HepG2 (cell line): ENCODE results near the gene ACAT2. TPM values are rescaled to one million over a fixed set of nuclear protein-coding genes. Genes with fewer than 3 reads are reported as not detected.

ENCODE experiments used
- KAT2B ChIP-seq: fragments of 150-350 bp; IDR thresholded peaks from 2 replicates; pipeline ENCODE4 v1.6.1; 2014; ENCODE audit warnings: low read depth, low read length, borderline replicate concordance
- MEIS1 ChIP-seq: sonication (generic); formaldehyde crosslinking; IDR thresholded peaks from 2 replicates; pipeline ENCODE4 v1.9.0; 2021; ENCODE audit warnings: mild to moderate bottlenecking, missing genetic modification reagents, moderate library complexity, borderline replicate concordance
- ONECUT2 ChIP-seq: sonication (generic); formaldehyde crosslinking; IDR thresholded peaks from 2 replicates; pipeline ENCODE4 v1.4.0; 2020; ENCODE audit warnings: missing genetic modification reagents
- SOX6 ChIP-seq, 2 experiments: fragments of 450-650 bp in 1 of 2; sonication (generic) in 1 of 2; formaldehyde crosslinking in 1 of 2; IDR thresholded peaks; 2 replicates each; pipeline versions ENCODE4 v1.4.0 to v1.6.1; 2017 to 2020; ENCODE audit warnings: antibody characterized with exemption in 1 of 2, mild to moderate bottlenecking in 1 of 2, missing genetic modification reagents in 1 of 2
- SUZ12 ChIP-seq: fragments of 150-350 bp; IDR thresholded peaks from 2 replicates; pipeline ENCODE4 v1.6.1; 2014; ENCODE audit warnings: low read depth, low read length
- ZNF446 ChIP-seq: sonication (generic); formaldehyde crosslinking; IDR thresholded peaks from 2 replicates; pipeline ENCODE4 v1.5.0; 2020; ENCODE audit warnings: mild to moderate bottlenecking, missing genetic modification reagents
- ZZZ3 ChIP-seq: sonication (generic); formaldehyde crosslinking; IDR thresholded peaks from 2 replicates; pipeline ENCODE4 v1.4.0; 2020; ENCODE audit warnings: missing genetic modification reagents, mild to moderate bottlenecking, borderline replicate concordance
- polyA plus RNA-seq, 8 experiments: library from polyadenylated mRNA; depleted of rRNA in 3 of 8; stranded (reverse) in 7 of 8; unstranded in 1 of 8; fragments of >200 nt; fragmentation: Illumina TruSeq in 4 of 8; extraction: Trizol in 4 of 8; gene quantifications; 2 replicates each; pipeline versions ENCODE4 v1.2.1 to v1.2.3, GENCODE V29; 2011 to 2016; ENCODE audit warnings: low read depth in 4 of 8, missing spikeins in 1 of 8, mixed read lengths in 1 of 8; ENCODE audit not compliant: insufficient read depth in 1 of 8
- total RNA-seq, 5 experiments: library from RNA; depleted of rRNA; stranded (reverse); fragments of >200 nt; fragmentation: Illumina TruSeq; extraction: Trizol; gene quantifications; 2 replicates each; pipeline ENCODE4 v1.2.3, GENCODE V29; 2016; ENCODE audit warnings: low read depth in 1 of 5
- TF ChIP-seq, protein P1 (sequence below): sonication (generic); formaldehyde crosslinking; IDR thresholded peaks from 2 replicates; pipeline ENCODE4 v1.8.0; 2022; ENCODE audit warnings: missing genetic modification reagents, mild to moderate bottlenecking, moderate library complexity, borderline replicate concordance
- TF ChIP-seq, protein P2 (sequence below): sonication (generic); formaldehyde crosslinking; conservative IDR thresholded peaks from 2 replicates; pipeline ENCODE4 v1.4.0; 2020; ENCODE audit warnings: missing genetic modification reagents
- TF ChIP-seq, protein P3 (sequence below): sonication (generic); formaldehyde crosslinking; IDR thresholded peaks from 2 replicates; pipeline ENCODE4 v1.5.1; 2020; ENCODE audit warnings: mild to moderate bottlenecking, missing genetic modification reagents
- TF ChIP-seq, protein P4 (sequence below): sonication (generic); formaldehyde crosslinking; IDR thresholded peaks from one replicate; pipeline ENCODE4 v1.5.1; 2020; ENCODE audit warnings: mild to moderate bottlenecking, missing genetic modification reagents; ENCODE audit errors: not compliant biosample characterization

The ACAT2 gene
- total and polyA plus RNA-seq, 2 of the 13 experiments (the other 11 are each of a cell fraction or from before 2014, with no cell fraction given), result 121 to 534 TPM

DNA sequence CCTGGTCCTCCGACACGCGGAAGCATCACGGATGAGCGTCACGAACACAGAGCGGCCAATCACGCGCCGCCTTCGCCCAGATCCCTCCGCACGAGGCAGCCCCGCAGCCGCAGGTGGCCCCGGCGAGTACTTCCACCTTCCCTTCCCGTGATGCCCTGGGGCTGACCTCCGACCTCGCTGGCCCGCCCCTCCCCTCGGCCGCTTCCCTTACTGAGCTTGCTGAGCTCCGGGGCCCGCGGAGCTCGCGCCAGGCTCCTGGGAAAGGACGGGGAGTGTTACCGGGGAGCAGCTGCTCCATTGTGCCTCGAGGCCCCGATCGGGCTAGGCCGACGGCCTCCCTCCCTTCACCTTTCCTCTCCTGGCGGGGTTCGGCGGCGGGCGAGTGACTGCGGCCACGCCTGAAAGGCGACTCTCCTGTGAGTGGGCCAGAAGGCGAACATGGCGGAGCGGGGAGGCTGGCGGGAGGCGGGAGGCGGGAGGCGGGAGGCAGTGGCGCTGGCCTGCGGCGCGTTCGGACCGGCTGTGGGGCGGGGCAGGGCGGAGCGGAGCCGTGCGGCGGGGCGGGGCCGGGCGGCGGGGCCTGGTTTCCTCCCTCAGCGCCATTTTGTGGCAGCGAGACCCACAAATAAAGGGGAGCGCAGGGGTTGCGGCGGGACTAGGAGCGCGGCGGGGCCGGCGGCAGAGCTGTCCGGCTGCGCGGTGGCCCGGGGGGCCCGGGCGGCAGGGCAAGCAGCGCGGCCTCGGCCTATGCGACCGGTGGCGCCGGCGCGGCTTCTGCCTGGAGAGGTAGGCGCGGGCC, 34.7 kb upstream of the ACAT2 start, which contains the start of gene WTAP (continued):
- TF ChIP-seq, protein P1, sequence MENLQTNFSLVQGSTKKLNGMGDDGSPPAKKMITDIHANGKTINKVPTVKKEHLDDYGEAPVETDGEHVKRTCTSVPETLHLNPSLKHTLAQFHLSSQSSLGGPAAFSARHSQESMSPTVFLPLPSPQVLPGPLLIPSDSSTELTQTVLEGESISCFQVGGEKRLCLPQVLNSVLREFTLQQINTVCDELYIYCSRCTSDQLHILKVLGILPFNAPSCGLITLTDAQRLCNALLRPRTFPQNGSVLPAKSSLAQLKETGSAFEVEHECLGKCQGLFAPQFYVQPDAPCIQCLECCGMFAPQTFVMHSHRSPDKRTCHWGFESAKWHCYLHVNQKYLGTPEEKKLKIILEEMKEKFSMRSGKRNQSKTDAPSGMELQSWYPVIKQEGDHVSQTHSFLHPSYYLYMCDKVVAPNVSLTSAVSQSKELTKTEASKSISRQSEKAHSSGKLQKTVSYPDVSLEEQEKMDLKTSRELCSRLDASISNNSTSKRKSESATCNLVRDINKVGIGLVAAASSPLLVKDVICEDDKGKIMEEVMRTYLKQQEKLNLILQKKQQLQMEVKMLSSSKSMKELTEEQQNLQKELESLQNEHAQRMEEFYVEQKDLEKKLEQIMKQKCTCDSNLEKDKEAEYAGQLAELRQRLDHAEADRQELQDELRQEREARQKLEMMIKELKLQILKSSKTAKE (CRISPR knock-in tag), result peak; percentile 72
- TF ChIP-seq MEIS1 (CRISPR knock-in tag) (peak; percentile 92), ONECUT2 (no peak), SOX6 (IDR thresholded peaks at IDR 0.05) (no peak), SOX6 (CRISPR knock-in tag; IDR thresholded peaks at IDR 0.05) (peak; percentile 95), ZZZ3 (peak; percentile 98), KAT2B (no peak), ZNF446 (peak; percentile 94), SUZ12 (peak; percentile 47; the same call in 1 of the 2 replicates)
- TF ChIP-seq, protein P2, sequence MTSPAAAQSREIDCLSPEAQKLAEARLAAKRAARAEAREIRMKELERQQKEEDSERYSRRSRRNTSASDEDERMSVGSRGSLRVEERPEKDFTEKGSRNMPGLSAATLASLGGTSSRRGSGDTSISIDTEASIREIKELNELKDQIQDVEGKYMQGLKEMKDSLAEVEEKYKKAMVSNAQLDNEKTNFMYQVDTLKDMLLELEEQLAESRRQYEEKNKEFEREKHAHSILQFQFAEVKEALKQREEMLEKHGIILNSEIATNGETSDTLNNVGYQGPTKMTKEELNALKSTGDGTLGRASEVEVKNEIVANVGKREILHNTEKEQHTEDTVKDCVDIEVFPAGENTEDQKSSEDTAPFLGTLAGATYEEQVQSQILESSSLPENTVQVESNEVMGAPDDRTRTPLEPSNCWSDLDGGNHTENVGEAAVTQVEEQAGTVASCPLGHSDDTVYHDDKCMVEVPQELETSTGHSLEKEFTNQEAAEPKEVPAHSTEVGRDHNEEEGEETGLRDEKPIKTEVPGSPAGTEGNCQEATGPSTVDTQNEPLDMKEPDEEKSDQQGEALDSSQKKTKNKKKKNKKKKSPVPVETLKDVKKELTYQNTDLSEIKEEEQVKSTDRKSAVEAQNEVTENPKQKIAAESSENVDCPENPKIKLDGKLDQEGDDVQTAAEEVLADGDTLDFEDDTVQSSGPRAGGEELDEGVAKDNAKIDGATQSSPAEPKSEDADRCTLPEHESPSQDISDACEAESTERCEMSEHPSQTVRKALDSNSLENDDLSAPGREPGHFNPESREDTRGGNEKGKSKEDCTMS (CRISPR knock-in tag), result no peak; the same call in 1 of the 2 replicates
- TF ChIP-seq, protein P3, sequence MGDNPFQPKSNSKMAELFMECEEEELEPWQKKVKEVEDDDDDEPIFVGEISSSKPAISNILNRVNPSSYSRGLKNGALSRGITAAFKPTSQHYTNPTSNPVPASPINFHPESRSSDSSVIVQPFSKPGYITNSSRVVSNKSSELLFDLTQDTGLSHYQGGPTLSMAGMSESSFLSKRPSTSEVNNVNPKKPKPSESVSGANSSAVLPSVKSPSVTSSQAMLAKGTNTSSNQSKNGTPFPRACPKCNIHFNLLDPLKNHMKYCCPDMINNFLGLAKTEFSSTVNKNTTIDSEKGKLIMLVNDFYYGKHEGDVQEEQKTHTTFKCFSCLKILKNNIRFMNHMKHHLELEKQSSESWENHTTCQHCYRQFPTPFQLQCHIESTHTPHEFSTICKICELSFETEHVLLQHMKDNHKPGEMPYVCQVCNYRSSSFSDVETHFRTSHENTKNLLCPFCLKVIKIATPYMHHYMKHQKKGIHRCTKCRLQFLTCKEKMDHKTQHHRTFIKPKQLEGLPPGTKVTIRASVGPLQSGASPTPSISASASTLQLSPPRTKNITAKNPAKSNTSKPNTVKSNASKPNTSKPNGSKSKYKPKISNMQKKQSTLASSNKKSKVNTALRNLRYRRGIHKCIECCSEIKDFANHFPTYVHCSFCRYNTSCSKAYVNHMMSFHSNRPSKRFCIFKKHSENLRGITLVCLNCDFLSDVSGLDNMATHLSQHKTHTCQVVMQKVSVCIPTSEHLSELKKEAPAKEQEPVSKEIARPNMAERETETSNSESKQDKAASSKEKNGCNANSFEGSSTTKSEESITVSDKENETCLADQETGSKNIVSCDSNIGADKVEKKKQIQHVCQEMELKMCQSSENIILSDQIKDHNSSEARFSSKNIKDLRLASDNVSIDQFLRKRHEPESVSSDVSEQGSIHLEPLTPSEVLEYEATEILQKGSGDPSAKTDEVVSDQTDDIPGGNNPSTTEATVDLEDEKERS (CRISPR knock-in tag), result peak; percentile 98
- TF ChIP-seq, protein P4, sequence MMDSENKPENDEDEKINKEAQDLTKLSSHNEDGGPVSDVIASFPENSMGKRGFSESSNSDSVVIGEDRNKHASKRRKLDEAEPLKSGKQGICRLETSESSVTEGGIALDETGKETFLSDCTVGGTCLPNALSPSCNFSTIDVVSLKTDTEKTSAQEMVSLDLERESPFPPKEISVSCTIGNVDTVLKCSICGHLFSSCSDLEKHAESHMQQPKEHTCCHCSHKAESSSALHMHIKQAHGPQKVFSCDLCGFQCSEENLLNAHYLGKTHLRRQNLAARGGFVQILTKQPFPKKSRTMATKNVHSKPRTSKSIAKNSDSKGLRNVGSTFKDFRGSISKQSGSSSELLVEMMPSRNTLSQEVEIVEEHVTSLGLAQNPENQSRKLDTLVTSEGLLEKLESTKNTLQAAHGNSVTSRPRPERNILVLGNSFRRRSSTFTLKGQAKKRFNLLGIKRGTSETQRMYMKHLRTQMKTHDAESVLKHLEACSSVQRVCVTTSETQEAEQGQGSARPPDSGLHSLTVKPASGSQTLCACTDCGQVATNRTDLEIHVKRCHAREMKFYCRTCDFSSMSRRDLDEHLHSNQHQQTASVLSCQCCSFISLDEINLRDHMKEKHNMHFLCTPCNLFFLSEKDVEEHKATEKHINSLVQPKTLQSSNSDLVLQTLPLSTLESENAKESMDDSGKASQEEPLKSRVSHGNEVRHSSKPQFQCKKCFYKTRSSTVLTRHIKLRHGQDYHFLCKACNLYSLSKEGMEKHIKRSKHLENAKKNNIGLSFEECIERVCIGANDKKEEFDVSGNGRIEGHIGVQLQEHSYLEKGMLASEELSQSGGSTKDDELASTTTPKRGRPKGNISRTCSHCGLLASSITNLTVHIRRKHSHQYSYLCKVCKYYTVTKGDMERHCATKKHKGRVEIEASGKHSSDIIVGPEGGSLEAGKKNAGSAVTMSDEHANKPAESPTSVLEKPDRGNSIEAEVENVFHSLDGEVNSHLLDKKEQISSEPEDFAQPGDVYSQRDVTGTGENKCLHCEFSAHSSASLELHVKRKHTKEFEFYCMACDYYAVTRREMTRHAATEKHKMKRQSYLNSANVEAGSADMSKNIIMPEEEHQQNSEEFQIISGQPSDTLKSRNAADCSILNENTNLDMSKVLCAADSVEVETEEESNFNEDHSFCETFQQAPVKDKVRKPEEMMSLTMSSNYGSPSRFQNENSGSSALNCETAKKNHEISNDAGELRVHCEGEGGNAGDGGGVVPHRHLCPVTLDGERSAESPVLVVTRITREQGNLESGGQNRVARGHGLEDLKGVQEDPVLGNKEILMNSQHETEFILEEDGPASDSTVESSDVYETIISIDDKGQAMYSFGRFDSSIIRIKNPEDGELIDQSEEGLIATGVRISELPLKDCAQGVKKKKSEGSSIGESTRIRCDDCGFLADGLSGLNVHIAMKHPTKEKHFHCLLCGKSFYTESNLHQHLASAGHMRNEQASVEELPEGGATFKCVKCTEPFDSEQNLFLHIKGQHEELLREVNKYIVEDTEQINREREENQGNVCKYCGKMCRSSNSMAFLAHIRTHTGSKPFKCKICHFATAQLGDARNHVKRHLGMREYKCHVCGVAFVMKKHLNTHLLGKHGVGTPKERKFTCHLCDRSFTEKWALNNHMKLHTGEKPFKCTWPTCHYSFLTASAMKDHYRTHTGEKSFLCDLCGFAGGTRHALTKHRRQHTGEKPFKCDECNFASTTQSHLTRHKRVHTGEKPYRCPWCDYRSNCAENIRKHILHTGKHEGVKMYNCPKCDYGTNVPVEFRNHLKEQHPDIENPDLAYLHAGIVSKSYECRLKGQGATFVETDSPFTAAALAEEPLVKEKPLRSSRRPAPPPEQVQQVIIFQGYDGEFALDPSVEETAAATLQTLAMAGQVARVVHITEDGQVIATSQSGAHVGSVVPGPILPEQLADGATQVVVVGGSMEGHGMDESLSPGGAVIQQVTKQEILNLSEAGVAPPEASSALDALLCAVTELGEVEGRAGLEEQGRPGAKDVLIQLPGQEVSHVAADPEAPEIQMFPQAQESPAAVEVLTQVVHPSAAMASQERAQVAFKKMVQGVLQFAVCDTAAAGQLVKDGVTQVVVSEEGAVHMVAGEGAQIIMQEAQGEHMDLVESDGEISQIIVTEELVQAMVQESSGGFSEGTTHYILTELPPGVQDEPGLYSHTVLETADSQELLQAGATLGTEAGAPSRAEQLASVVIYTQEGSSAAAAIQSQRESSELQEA (CRISPR knock-in tag), result peak; percentile 100
